GM12873 (cell line): Measurements from ENCODE around the gene CDK14.

Experiments
- TF ChIP-seq, protein P1 (sequence below): IDR thresholded peaks from 2 replicates; pipeline ENCODE4 v1.5.1; 2012; ENCODE audit warnings: low read depth, mild to moderate bottlenecking, moderate library complexity, low read length, control low read depth; ENCODE audit not compliant: insufficient read depth; ENCODE audit errors: missing control alignments

Gene CDK14

DNA sequence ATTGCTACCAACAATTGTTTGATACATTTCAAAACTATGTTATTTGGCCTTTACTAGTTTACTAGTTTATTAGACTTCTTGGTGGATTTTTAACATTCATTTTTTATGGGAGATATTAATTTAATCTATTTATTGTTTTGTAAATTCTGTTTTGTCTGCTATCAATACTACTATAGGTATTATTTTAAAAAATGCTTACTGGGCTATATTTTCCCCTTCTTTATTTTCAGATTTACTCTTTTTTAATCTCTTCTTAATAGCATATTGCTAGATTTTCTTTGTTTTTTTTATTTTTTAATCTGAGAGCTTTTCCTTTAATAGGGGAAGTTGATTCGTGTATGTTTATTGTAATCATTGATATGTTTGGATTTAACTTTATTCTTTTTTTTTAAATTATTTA, 147.5 kb downstream of the CDK14 start:
- TF ChIP-seq, protein P1, sequence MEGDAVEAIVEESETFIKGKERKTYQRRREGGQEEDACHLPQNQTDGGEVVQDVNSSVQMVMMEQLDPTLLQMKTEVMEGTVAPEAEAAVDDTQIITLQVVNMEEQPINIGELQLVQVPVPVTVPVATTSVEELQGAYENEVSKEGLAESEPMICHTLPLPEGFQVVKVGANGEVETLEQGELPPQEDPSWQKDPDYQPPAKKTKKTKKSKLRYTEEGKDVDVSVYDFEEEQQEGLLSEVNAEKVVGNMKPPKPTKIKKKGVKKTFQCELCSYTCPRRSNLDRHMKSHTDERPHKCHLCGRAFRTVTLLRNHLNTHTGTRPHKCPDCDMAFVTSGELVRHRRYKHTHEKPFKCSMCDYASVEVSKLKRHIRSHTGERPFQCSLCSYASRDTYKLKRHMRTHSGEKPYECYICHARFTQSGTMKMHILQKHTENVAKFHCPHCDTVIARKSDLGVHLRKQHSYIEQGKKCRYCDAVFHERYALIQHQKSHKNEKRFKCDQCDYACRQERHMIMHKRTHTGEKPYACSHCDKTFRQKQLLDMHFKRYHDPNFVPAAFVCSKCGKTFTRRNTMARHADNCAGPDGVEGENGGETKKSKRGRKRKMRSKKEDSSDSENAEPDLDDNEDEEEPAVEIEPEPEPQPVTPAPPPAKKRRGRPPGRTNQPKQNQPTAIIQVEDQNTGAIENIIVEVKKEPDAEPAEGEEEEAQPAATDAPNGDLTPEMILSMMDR: no peak

DNA sequence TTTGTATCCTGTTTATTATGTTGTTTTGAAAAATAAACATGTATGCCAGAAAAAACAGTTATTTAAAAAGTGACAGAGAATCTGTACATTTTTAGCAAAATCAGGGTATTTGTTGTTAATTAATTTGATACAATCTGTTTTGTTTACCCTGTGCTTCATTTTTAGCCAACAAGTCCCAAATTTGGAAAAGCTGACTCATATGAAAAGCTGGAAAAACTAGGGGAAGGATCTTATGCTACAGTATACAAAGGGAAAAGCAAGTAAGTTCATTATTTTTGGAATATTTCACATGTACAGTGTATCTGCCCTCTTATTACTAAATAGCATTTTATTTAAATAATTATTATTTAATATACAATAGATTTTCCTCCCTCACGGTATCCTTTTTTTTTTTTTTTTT, 151.4 kb downstream of the CDK14 start:
- TF ChIP-seq, protein P1: no peak

DNA sequence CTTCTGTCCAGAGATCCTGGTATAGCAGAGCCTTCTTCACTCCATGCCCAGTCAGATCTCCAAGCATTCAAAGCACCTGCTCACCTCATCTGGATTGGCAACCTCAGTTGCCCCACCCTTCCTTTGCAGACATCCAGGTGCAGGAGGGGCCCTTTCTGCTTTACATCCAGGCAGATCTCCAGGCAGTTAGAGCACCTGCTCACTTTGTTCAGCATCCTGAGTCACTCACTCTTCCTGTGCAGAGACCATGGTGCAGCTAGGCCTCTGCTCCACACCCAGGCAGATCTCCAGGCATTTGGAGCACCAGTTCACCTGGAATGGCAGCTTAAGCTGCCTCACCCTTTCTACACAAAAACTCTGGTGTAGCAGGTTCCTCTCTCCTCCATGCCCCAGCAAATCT, 153.1 kb downstream of the CDK14 start:
- TF ChIP-seq, protein P1: no peak

DNA sequence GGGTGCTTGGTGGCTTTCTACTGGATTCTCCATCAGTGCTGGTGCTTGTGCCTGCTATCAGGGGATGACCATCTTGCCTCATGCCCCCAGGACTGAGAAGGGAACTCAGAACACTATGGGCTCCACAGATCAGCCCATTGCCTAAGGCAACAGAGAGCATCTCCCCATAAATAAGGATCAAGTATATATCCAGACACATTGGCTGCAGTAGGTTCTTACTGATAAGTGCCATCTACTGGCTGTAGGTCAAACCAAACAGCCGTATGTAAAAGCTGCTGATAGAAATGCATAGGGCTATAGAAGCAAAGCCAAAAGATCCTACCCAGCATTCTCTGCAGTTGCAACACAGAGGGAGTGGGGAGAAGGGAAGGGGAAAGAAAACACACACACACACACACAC, 153.7 kb downstream of the CDK14 start:
- TF ChIP-seq, protein P1: peak; percentile 49

DNA sequence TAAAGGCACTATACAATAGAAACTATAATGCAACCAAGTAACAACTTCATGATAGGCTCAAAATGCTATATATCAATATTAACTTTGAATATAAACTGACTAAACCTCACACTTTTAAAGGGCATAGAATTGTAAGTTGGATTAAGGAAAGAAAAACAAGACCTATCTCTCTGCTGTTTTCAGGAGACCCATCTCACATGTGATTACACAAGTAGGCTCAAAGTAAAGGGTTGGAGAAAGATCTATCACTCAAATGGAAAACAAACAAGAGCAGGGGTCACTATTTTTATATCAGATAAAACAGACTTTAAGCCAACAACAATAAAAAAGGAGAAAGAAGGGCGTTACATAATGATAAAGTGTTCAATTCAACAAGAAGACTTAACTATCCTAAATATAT, 155.5 kb downstream of the CDK14 start:
- TF ChIP-seq, protein P1: no peak

DNA sequence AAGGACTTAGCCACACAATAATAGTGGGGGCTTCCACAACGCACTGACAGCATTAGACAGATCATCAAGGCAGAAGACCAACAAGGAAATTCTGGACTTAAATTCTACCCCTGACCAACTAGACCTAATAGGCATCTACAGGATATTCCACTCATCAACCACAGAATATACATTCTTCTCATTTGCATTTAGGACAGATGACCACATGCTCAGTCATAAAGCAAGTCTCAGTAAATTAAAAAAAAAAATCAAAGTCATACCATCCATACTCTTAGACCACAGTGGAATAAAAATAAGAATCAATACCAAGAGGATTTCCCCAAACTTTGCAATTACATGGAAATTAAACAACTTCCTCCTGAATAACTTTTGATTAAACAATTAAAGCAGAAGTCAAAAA, 155.9 kb downstream of the CDK14 start:
- TF ChIP-seq, protein P1: no peak

DNA sequence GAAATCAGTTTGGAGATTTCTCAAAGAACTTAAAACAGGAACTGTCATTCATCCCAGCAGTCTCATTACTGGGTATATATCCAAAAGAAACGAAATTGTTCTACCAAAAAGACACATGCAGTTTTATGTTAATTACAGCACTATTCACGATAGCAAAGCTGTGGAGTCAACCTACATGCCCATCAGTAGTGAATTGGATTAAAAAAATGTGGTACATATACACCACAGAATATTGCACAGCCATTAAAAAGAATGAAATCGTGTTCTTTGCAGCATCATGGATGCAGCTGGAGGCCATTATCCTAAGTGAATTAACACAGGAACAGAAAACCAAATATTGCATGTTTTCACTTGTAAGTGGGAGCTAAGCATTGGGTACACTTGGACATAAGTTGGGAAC, 158.9 kb downstream of the CDK14 start:
- TF ChIP-seq, protein P1: no peak

DNA sequence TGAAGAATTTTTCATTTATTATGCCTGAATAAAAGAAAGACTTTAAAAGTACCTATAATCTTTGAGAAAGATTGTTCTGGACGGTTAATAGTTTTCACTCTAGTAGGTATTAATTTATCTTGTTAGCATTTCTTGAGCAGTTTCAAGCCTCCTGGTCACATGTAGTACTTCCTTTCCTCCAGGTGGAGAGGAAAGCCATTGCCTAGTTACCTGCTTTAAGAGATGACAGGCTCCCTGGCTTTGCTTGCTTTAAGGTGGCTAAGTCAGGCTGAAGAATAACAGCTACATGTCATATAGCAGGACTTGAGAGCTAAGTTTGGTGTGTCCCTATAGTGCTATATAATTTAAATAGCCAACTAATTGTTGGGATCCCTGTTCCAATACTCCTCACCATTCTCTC, 160.2 kb downstream of the CDK14 start:
- TF ChIP-seq, protein P1: no peak
